SK-N-MC (cell line): ENCODE data around the gene LSR.

Experiments used
- EZH2 ChIP-seq: fragments of 200-600 bp; sonication (generic); IDR thresholded peaks from one replicate; pipeline ENCODE4 v1.6.1; 2017; ENCODE audit warnings: antibody characterized with exemption
- POLR2AphosphoS5 ChIP-seq: IDR thresholded peaks from 2 replicates; pipeline ENCODE4 v1.6.1; 2012; ENCODE audit warnings: mild to moderate bottlenecking, low read depth, low read length, borderline replicate concordance

GRCh38 chr19:35305181-35305580, 56.4 kb downstream of the LSR start:
- TF ChIP-seq POLR2AphosphoS5 (no peak), EZH2 (no peak)
